NCI-H1417 (cell line): ENCODE measurements around the gene SYNE3.

Experiments used
- DNase-seq, 3 experiments: peaks; one replicate each; lab custom pipeline; 2025; lab: John Stamatoyannopoulos, UW

Gene SYNE3

GRCh38 chr14:95541346-95541745 is 24.9 kb upstream of the SYNE3 start:
- DNase-seq: no peak

GRCh38 chr14:95540236-95540855 is 23.9 kb upstream of the SYNE3 start:
- no peak for DNase-seq

- no peak for DNase-seq
Measured at GRCh38 chr14:95538801-95539509, 22.5 kb upstream of the SYNE3 start.

GRCh38 chr14:95537298-95538089 is 21.0 kb upstream of the SYNE3 start:
- no peak for DNase-seq

GRCh38 chr14:95536671-95537070 is 20.2 kb upstream of the SYNE3 start:
- DNase-seq: no peak

GRCh38 chr14:95536036-95536593 is 19.7 kb upstream of the SYNE3 start:
- DNase-seq: peak in 1 of 3 experiments; percentile 32

GRCh38 chr14:95535226-95536021 is 19.0 kb upstream of the SYNE3 start:
- peak in 2 of 3 experiments; percentile 56 to 65 for DNase-seq

- peak; percentile 99 to 100 (median 99) for DNase-seq
Measured at GRCh38 chr14:95534299-95535225, 18.1 kb upstream of the SYNE3 start, which contains the start of gene GLRX5. Gene GLRX5, plus strand, starts transcription at chr14:95535050. Its CDS starts 40 bp downstream, at chr14:95535090.

- DNase-seq: peak in 1 of 3 experiments; percentile 54
Measured at GRCh38 chr14:95533822-95534221, 17.4 kb upstream of the SYNE3 start.

GRCh38 chr14:95533391-95533821 is 17.0 kb upstream of the SYNE3 start:
- DNase-seq: peak; percentile 33 to 94 (median 74)

GRCh38 chr14:95531969-95532368 is 15.5 kb upstream of the SYNE3 start:
- DNase-seq: no peak

GRCh38 chr14:95531473-95531872 is 15.0 kb upstream of the SYNE3 start:
- no peak for DNase-seq

GRCh38 chr14:95530473-95531276 is 14.2 kb upstream of the SYNE3 start:
- DNase-seq: no peak

GRCh38 chr14:95529216-95529615 is 12.8 kb upstream of the SYNE3 start:
- DNase-seq: no peak

- DNase-seq: peak; percentile 23 to 66 (median 32)
Measured at GRCh38 chr14:95527387-95528002, 11.0 kb upstream of the SYNE3 start.

- peak in 1 of 3 experiments; percentile 29 for DNase-seq
Measured at GRCh38 chr14:95526483-95527386, 10.3 kb upstream of the SYNE3 start.

GRCh38 chr14:95525999-95526398 is 9.5 kb upstream of the SYNE3 start:
- no peak for DNase-seq
